GM19372 (cell line): ENCODE results near the gene BAHD1.

Experiments
- ATAC-seq: cut with Tn5 transposase; IDR thresholded peaks from one replicate; pipeline ENCODE4 v1.9.1; 2021; ENCODE audit warnings: mild to moderate bottlenecking, low read depth, moderate library complexity; ENCODE audit not compliant: unreplicated experiment

Gene BAHD1

DNA sequence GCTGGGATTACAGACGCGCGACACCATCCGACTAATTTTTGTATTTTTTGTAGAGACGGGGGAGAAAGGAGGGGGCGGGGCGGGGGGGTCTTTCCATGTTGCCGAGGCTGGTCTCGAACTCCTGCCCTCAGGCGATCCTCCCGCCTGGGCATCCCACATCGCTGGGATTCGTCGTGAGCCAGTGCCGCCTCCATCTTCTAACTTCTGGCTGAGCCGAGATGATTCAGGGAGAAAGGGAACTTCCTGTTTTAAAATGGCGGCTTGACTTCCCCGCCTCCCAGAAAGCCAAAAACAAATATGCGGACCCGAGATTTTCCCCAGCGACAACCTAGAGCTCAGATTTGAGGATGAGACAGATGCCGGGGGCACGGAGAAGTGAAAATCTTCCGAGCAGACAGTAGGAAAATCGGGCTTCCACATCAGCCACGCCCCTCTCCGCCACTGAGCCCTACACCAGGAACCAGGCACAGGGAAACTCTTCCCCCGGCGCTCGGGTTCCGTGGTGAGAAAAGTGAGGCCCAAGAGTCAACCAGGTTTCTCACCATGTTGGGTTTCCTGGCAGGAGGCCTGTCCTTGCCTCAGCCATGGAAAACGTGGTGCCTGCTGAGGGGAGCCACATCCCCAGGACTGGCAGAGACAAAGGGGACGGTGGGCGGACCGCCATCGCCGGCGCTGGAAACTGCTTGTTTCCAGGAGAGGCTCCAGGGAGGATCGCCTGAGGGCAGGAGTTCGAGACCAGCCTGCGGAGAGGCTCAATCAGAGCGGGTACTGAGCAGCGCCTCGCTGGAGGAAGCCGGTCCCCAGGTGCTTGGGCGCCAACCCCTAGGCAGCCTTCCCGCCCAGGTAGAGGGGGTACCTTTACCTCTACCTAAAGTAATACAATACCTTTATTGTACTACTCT lies 48.8 kb downstream of the BAHD1 start:
- no peak for ATAC-seq

DNA sequence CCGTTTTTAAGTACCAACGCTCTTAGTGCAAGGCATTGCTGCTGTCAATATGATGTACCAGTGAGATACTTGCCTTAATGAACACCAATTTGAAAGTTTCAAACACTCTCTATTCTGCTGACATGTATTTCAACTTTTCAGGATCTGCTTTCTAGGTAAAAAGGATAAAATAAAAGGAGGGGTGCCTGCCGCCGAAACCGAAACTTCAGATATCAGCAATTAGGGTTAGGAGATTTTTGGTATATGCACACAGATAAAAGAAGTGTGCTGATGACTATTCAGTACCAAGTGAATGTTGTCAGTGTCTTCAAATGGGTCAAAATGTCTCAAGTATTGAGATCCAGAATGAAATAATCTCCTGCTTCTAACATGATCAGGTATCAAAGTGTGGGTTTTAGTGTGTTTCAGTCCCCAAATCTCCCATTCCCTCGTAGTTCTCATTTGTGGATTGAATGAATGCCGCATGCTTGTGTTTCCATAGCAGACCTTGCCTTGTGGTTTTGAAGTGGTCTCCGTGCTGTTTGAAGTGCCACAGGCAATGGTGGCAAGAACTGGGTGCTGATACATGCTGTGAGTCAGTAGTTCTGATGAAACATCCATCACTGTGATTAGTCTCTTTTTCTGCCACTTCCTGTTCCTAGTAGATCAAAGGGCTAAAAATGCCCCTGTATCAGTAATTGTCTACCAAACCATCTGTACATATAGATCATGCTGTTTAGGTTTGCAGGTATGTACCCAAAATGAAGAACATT lies 52.5 kb downstream of the BAHD1 start:
- ATAC-seq: no peak

GRCh38 chr15:40495516-40495915 lies 54.8 kb downstream of the BAHD1 start:
- ATAC-seq: no peak

DNA sequence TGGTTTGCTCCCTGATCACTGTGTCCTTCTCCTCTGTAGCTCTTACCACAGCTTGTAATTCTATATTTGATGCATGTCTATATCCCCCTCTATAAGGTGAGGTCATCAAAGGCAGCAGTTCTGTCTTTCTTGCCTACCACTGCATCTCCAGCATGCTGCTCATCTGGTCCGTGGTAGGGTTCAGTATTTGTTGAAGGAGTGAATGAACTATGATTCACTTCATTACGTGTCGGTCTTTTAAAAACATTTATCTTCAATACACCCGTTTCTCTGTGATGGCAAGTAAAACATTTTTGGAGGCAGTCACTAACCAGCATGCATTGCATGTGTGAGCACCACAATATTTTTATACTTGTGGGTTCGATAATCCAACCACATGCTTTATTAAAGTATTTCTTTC lies 57.7 kb downstream of the BAHD1 start:
- no peak for ATAC-seq

- ATAC-seq: no peak
Measured at GRCh38 chr15:40498891-40499290, 58.1 kb downstream of the BAHD1 start.

GRCh38 chr15:40499931-40500330 lies 59.2 kb downstream of the BAHD1 start:
- no peak for ATAC-seq

DNA sequence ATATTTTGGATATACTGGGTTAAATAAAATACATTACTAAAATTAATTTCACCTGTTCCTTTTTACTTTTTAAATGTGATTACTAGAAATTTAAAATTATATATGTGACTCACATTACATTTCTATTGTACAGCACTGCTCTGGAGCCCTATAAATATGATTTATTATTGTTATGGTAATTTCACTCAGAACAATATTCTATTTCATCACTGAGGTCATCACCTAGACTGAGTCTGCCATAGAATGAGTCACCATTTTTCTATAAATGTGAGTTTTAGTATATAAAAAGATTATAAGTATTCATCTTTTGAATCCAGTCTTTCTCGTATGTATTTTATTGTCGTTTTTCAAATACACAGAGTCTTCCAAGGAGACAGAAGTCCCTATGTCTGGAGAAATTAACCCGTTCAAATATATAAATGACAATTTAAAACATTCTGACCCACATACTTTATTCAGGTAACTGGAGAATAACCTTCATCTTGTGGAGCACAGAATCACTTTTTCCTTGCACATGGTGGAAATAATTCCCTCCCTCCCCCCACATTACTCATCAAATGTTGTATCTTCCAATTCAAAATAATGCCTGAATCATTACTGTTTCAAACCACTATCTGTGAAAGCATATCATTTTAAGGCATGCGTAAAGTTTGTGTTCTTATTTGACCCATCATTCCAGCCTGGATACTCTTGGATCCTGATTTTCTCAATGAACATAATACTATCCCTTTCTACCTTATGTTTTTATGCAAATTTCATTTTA lies 60.0 kb downstream of the BAHD1 start:
- ATAC-seq: no peak

DNA sequence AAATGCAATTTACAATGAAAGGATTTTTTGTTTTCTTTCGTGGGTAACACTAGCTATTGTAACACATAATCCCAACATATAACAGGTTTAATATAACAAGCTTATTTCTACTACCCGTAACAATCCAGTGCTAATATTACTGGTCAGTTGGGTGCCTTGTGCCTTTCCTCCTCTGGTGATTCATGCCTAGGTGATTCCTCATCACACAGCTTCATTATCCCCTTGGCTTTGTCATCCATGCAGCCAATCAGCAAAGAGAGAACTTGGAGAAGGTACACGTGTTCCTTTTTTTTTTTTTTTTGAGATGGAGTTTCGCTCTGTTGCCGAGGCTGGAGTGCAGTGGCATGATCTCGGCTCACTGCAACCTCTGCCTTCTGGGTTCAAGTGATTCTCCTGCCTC lies 60.7 kb downstream of the BAHD1 start:
- no peak for ATAC-seq

DNA sequence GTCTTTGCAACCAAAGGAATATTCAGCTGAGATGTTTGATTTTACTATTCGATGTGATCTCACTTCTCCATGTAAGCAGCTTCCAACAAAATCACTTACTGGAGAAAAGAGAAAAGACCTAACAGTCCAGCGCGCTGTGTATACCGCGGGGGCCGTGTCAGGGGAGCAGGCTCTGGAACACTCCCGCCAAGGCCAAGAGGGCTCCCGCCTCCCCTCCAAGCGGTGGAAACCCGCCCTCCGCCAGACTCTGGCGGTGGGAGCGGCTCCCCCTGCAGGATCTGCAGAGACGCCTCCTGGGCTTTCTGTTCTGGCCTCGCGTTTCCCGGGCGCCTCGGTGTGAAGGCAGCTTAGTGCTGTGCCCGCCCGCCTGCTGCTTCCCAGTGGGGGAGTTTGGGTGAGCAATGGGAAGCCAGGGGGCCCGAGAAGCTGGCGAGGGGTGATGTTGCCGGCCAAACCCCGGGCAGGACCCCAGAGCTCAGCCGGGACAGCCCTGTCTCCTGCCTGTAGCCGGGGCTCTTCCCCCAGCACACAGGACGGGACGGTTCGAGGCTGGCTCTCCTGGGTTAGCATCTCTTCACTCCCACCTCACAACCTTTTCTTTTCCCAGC lies 66.3 kb downstream of the BAHD1 start:
- no peak for ATAC-seq

DNA sequence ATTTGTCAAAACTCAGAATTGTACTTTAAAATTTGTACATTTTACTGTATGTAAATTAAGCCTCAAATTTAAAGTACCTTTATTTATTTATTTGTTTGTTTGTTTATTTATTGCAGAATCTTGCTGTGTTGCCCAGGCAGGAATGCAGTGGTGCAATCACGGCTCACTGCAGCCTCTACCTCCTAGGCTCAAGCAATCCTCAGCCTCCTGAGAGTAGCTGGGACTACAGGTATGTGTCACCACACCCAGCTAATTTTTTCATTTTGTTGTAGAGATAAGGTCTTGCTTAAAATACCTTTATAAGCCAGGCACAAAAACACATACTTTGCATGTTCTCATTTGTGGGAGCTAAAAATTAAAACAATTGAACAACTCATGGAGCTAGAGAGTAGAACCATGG lies 67.5 kb downstream of the BAHD1 start:
- ATAC-seq: no peak

DNA sequence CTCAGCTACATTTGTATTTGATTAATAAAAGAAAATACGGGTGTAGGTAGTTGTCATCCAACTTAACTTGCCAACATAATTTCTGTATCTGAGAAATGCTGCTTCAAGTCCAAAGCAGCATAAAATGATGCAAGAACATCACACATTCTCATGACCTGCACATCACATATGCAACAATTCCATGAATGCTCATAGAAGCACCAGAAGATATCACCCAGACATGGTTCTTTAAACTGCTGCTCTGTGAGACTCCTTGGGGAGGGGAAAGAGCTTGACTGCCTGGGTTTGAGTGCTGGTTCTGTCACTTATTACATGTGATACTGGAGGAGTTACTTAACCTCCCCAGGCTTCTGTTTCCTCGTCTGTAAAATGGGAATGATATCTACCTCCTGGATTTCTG lies 69.4 kb downstream of the BAHD1 start:
- ATAC-seq: no peak

DNA sequence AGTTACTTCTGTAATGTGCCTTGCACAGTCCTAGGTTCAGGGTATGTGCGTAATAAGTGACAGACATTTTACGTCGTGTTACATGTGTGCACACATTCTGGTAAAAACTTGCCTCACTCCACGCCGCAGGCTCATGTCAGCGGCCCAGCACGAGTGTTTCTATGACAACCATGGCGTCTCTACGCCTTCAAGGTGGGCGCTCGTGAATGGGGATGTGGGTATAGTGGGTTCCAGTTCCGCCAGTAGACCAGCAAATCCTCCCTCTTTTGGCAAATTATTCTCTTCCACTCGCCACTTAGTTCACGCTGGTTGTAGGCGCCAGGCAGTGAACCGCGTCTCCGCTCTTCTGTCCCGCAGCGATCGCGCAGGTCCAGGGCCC lies 70.3 kb downstream of the BAHD1 start:
- ATAC-seq: peak; percentile 43

GRCh38 chr15:40511472-40512133 lies 70.8 kb downstream of the BAHD1 start:
- peak; percentile 51 for ATAC-seq

DNA sequence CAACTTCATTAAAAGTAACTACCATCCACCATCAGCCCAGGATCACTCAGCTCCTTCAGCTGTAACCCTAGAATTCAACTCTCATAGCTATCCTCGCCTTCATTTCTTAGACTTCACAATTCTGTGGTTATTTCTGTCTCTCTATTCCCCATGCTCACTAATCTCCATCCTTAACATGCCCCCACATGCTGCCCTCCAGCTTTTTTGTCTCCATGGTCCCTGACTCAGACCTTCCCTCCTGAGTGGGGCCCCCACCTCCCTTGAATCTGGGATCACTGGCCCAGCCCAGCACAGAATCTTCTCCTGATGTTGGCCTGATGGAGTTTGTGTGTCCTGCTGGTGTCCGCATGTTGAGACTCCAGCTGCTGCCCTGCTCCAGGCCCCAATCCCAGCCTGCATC lies 71.7 kb downstream of the BAHD1 start:
- ATAC-seq: no peak

DNA sequence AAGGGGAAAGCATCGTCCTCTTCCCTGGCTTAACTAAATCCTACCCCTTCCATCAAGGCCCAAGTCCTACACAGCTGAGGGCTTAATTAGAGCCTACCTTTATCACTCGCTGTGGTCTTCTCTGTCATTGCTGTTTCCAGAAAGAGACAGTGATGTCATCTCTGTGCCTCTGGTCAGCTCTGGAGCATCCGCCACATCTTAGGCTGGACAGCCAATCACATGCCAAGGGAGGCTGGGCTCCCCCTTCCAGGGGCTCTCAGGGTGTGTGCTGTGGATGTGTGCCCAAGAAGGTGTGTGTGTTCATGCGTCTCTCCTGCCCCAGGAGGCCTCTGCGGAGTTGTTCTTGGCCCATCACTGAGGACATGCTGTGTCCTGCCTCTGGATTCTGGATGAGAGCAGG lies 72.9 kb downstream of the BAHD1 start:
- no peak for ATAC-seq

DNA sequence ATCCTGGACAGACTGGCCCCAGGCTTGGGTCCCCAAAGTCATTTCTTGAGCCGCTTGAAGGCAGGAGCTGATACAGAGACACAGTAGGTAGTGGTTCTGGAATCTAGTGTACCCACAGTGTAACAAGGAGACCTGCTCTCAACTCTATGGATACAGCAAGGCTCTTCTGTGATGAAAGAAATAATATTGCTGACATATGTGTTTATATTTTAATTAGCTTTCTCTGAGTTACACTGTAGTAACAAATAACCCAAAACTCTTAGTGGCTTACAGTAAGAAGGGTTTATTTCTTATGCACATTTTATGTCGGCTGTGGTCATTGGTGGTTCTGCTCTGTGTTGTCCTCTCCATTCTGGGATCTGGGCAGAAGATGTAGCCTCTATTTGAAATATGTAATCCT lies 75.6 kb downstream of the BAHD1 start:
- ATAC-seq: no peak
